GM21381 (cell line): ENCODE results near the gene KLF8.
"Not testable (repeated sequence)": the region's sequence is repeated elsewhere in the genome, so short reads cannot be mapped to it uniquely, and the experiment has no call there.

Experiments
- ATAC-seq: cut with Tn5 transposase; IDR thresholded peaks from one replicate; pipeline ENCODE4 v1.9.1; 2021; ENCODE audit warnings: mild to moderate bottlenecking, moderate library complexity; ENCODE audit not compliant: unreplicated experiment

KLF8 gene

GRCh38 chrX:56232221-56233082 is at the start of gene KLF8:
Gene KLF8, plus strand, starts transcription at chrX:56232356. Its CDS starts 979 bp downstream, at chrX:56233335.
- peak; percentile 65 for ATAC-seq

GRCh38 chrX:56206945-56207344 is 25.2 kb upstream of the KLF8 start:
- not testable (repeated sequence) for ATAC-seq

GRCh38 chrX:56211701-56212100 is 20.5 kb upstream of the KLF8 start:
- ATAC-seq: no peak

- ATAC-seq: no peak
Measured at GRCh38 chrX:56216332-56216731, 15.8 kb upstream of the KLF8 start.

GRCh38 chrX:56219700-56220099 is 12.5 kb upstream of the KLF8 start:
- ATAC-seq: no peak

- no peak for ATAC-seq
Measured at GRCh38 chrX:56221101-56221500, 11.1 kb upstream of the KLF8 start.

- ATAC-seq: no peak
Measured at GRCh38 chrX:56222473-56223000, 9.6 kb upstream of the KLF8 start.

- no peak for ATAC-seq
Measured at GRCh38 chrX:56226980-56227379, 5.2 kb upstream of the KLF8 start.

GRCh38 chrX:56228914-56229313 is 3.2 kb upstream of the KLF8 start:
- ATAC-seq: no peak

GRCh38 chrX:56231537-56232090 is 542 bp upstream of the KLF8 start:
- ATAC-seq: no peak

GRCh38 chrX:56233100-56233499 is 944 bp downstream of the KLF8 start:
- no peak for ATAC-seq

GRCh38 chrX:56233682-56234081 is 1.5 kb downstream of the KLF8 start:
- peak; percentile 85 for ATAC-seq

- peak; percentile 77 for ATAC-seq
Measured at GRCh38 chrX:56248492-56248891, 16.3 kb downstream of the KLF8 start.

- no peak for ATAC-seq
Measured at GRCh38 chrX:56253832-56254703, 21.9 kb downstream of the KLF8 start.

- ATAC-seq: peak; percentile 87
Measured at GRCh38 chrX:56268888-56269287, 36.7 kb downstream of the KLF8 start.

- no peak for ATAC-seq
Measured at GRCh38 chrX:56278692-56279091, 46.5 kb downstream of the KLF8 start.

- ATAC-seq: no peak
Measured at GRCh38 chrX:56279863-56280262, 47.7 kb downstream of the KLF8 start.

- ATAC-seq: no peak
Measured at GRCh38 chrX:56281789-56282188, 49.6 kb downstream of the KLF8 start.

GRCh38 chrX:56284269-56284668 is 52.1 kb downstream of the KLF8 start:
- ATAC-seq: no peak

GRCh38 chrX:56288608-56289007 is 56.5 kb downstream of the KLF8 start:
- no peak for ATAC-seq

GRCh38 chrX:56289449-56289848 is 57.3 kb downstream of the KLF8 start:
- no peak for ATAC-seq
